HG03196 (cell line): ENCODE data around the gene PRR19.
"Not testable (repeated sequence)": the region's sequence is repeated elsewhere in the genome, so short reads cannot be mapped to it uniquely, and the experiment has no call there.

Source experiments
- ATAC-seq: cut with Tn5 transposase; IDR thresholded peaks from one replicate; pipeline ENCODE4 v1.9.1; 2021; ENCODE audit not compliant: unreplicated experiment

Gene PRR19

GRCh38 chr19:42324655-42325307 lies 22.8 kb downstream of the PRR19 start:
- no peak for ATAC-seq

- ATAC-seq: peak; percentile 91
These were observed 23.5 kb downstream of the PRR19 start, which contains the start of gene MEGF8 for GRCh38 chr19:42325308-42325895. MEGF8 (plus strand) TSS chr19:42325635; CDS start chr19:42326244, 609 bp downstream.

GRCh38 chr19:42325896-42326771 lies 24.2 kb downstream of the PRR19 start:
- ATAC-seq: peak; percentile 5

- ATAC-seq: no peak
These were observed 25.0 kb downstream of the PRR19 start for GRCh38 chr19:42326969-42327368.

- no peak for ATAC-seq
These were observed 25.4 kb downstream of the PRR19 start for GRCh38 chr19:42327381-42327780.

- no peak for ATAC-seq
These were observed 26.2 kb downstream of the PRR19 start for GRCh38 chr19:42328106-42328505.

GRCh38 chr19:42328854-42329253 lies 26.9 kb downstream of the PRR19 start:
- ATAC-seq: no peak

- ATAC-seq: no peak
These were observed 28.3 kb downstream of the PRR19 start for GRCh38 chr19:42330241-42330711.

- ATAC-seq: not testable (repeated sequence)
These were observed 29.4 kb downstream of the PRR19 start for GRCh38 chr19:42331333-42331732.

GRCh38 chr19:42332059-42332458 lies 30.1 kb downstream of the PRR19 start:
- ATAC-seq: no peak

GRCh38 chr19:42333018-42333417 lies 31.1 kb downstream of the PRR19 start:
- no peak for ATAC-seq

GRCh38 chr19:42333975-42334696 lies 32.2 kb downstream of the PRR19 start:
- no peak for ATAC-seq

- ATAC-seq: no peak
These were observed 32.9 kb downstream of the PRR19 start for GRCh38 chr19:42334697-42335373.

- no peak for ATAC-seq
These were observed 33.5 kb downstream of the PRR19 start for GRCh38 chr19:42335374-42335936.

GRCh38 chr19:42335971-42336370 lies 34.0 kb downstream of the PRR19 start:
- no peak for ATAC-seq

GRCh38 chr19:42339126-42339860 lies 37.4 kb downstream of the PRR19 start:
- ATAC-seq: not testable (repeated sequence)

GRCh38 chr19:42339922-42340321 lies 38.0 kb downstream of the PRR19 start:
- ATAC-seq: not testable (repeated sequence)

GRCh38 chr19:42343344-42344110 lies 41.6 kb downstream of the PRR19 start:
- no peak for ATAC-seq
